Measurements from ENCODE around the gene NUP214. TPM values are rescaled to one million over a fixed set of nuclear protein-coding genes. Genes with fewer than 3 reads are reported as not detected.

NUP214 gene
- total RNA-seq, 1 experiment from 2014 or later = 34.9 TPM

DNA sequence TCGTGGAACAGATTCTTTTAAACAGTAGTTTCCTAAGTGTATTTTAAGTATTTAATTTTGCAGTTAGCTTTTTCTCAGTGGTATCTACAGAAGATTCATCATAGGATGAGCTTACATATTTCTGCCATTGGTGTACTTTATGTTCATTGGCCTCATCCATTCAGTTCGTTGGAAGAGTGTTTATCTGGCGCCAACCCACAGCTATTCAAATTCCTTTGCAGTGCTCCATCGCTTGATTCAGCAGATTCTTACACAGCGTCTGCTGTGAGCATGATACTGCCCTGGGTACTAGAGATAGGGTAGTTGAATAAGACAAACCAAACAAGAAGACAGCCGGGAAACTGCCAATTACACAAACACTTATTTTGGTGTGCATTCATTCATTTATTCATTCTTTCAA is 55.1 kb downstream of the NUP214 start:
- CTCF ChIA-PET = no interaction called here
- no peak overlapping the region for H3K27ac ChIP-seq (ENCODE audit: low read length)
- no peak for ATAC-seq

DNA sequence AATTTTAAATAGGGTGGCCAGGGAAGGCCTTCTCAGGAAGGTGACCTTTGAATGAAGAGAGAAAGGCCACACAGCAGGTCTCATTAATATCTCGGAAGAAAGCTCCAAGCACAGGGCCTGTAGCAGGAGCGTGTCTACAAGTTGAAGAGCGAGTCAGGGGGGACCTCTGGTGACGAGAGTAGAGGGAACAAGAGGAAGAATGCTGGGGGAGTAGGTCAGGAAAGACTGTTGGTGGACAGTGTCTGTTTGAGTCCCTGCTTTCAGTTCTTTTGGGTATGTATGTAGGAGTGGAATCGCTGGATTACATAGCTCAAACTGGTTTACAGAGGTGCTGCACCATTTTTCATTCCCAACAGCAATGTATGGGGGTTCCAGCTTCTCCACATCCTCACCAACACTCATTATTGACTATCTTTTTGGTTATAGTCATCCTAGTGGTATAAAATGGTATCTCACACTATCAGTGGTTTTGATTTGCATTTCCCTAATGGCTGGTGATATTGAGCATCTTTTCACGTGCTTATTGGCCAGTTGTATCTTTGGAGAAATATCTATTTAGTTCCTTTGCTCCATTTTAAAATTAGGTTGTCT is 55.8 kb downstream of the NUP214 start:
- Histone ChIP-seq H3K27ac (ENCODE audit: low read length) (no peak overlapping the region), H3K4me3 (ENCODE audit: low read depth in 2 of 2, low read length in 2 of 2) (no peak overlapping the region), H3K36me3 (ENCODE audit: control insufficient read depth, insufficient read depth, low read length) (peaks cover 6% of the 10 kb centered on the region; the same call in 1 of the 2 replicates), H3K27me3 (ENCODE audit: control insufficient read depth, insufficient read depth, low read length) (no peaks in the 10 kb centered on the region), H3K9me3 (ENCODE audit: control insufficient read depth, insufficient read depth, low read depth, low read length) (no peaks in the 10 kb centered on the region), H3K4me1 (ENCODE audit: control insufficient read depth, insufficient read depth, low read length) (no peaks in the 10 kb centered on the region)
- in situ Hi-C loops (cut with HindIII; ENCODE audit: low pct_unique_long_range_greater_than_20kb, low sequenced_read_pairs) = no loop called here
- DNase-seq (ENCODE audit: low read depth, low spot score) = no peak
- BruUV-seq (replicated peaks) = no TSS peak
- ATAC-seq = no peak
- ChIA-PET CTCF (no interaction called here), POLR2A (interaction anchor here (0.7 kb wide), 1 partner anchor 126 kb away, joined by 5 read pairs; no protein-coding TSS in a partner anchor)
- TF ChIP-seq, protein P1, sequence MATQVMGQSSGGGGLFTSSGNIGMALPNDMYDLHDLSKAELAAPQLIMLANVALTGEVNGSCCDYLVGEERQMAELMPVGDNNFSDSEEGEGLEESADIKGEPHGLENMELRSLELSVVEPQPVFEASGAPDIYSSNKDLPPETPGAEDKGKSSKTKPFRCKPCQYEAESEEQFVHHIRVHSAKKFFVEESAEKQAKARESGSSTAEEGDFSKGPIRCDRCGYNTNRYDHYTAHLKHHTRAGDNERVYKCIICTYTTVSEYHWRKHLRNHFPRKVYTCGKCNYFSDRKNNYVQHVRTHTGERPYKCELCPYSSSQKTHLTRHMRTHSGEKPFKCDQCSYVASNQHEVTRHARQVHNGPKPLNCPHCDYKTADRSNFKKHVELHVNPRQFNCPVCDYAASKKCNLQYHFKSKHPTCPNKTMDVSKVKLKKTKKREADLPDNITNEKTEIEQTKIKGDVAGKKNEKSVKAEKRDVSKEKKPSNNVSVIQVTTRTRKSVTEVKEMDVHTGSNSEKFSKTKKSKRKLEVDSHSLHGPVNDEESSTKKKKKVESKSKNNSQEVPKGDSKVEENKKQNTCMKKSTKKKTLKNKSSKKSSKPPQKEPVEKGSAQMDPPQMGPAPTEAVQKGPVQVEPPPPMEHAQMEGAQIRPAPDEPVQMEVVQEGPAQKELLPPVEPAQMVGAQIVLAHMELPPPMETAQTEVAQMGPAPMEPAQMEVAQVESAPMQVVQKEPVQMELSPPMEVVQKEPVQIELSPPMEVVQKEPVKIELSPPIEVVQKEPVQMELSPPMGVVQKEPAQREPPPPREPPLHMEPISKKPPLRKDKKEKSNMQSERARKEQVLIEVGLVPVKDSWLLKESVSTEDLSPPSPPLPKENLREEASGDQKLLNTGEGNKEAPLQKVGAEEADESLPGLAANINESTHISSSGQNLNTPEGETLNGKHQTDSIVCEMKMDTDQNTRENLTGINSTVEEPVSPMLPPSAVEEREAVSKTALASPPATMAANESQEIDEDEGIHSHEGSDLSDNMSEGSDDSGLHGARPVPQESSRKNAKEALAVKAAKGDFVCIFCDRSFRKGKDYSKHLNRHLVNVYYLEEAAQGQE (IDR thresholded peaks at IDR 0.05; ENCODE audit: insufficient read depth in 1 of 2, low read depth in 2 of 2, low read length in 1 of 2) = no peak
- TF ChIP-seq POLR2AphosphoS5 (IDR thresholded peaks at IDR 0.05; ENCODE audit: low read depth, low read length) (no peak), TCF7L2 (IDR thresholded peaks at IDR 0.05; ENCODE audit: low read depth, low read length) (no peak), SIN3A (IDR thresholded peaks at IDR 0.05; ENCODE audit: borderline replicate concordance, insufficient read depth, low read depth, low read length) (no peak)
- TF ChIP-seq, protein P2, sequence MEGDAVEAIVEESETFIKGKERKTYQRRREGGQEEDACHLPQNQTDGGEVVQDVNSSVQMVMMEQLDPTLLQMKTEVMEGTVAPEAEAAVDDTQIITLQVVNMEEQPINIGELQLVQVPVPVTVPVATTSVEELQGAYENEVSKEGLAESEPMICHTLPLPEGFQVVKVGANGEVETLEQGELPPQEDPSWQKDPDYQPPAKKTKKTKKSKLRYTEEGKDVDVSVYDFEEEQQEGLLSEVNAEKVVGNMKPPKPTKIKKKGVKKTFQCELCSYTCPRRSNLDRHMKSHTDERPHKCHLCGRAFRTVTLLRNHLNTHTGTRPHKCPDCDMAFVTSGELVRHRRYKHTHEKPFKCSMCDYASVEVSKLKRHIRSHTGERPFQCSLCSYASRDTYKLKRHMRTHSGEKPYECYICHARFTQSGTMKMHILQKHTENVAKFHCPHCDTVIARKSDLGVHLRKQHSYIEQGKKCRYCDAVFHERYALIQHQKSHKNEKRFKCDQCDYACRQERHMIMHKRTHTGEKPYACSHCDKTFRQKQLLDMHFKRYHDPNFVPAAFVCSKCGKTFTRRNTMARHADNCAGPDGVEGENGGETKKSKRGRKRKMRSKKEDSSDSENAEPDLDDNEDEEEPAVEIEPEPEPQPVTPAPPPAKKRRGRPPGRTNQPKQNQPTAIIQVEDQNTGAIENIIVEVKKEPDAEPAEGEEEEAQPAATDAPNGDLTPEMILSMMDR (IDR thresholded peaks at IDR 0.05) = no peak
- intact Hi-C loops (cut with micrococcal nuclease; ENCODE audit: unreplicated experiment) = no loop called here

More for the DNA sequence above, 55.1 kb downstream of the NUP214 start:
- no TSS peak for BruUV-seq (replicated peaks)
- H3K27me3 ChIP-seq (ENCODE audit: control insufficient read depth, insufficient read depth, low read length) = no peaks in the 10 kb centered on the region
- POLR2A ChIA-PET = interaction anchor here (0.7 kb wide), 1 partner anchor 127 kb away, joined by 5 read pairs; no protein-coding TSS in a partner anchor
- in situ Hi-C loops (cut with HindIII; ENCODE audit: low pct_unique_long_range_greater_than_20kb, low sequenced_read_pairs) = no loop called here
- TF ChIP-seq, protein P2 (IDR thresholded peaks at IDR 0.05) = no peak
- TF ChIP-seq TCF7L2 (IDR thresholded peaks at IDR 0.05; ENCODE audit: low read depth, low read length) (no peak), POLR2AphosphoS5 (IDR thresholded peaks at IDR 0.05; ENCODE audit: low read depth, low read length) (no peak), SIN3A (IDR thresholded peaks at IDR 0.05; ENCODE audit: borderline replicate concordance, insufficient read depth, low read depth, low read length) (no peak)
- TF ChIP-seq, protein P1 (IDR thresholded peaks at IDR 0.05; ENCODE audit: insufficient read depth in 1 of 2, low read depth in 2 of 2, low read length in 1 of 2) = no peak
- DNase-seq (ENCODE audit: low read depth, low spot score) = no peak
- H3K4me3 ChIP-seq (ENCODE audit: low read depth in 2 of 2, low read length in 2 of 2) = no peak overlapping the region
- peaks cover 7% of the 10 kb centered on the region; the same call in 1 of the 2 replicates for H3K36me3 ChIP-seq (ENCODE audit: control insufficient read depth, insufficient read depth, low read length)
- intact Hi-C loops (cut with micrococcal nuclease; ENCODE audit: unreplicated experiment) = no loop called here
- no peaks in the 10 kb centered on the region for H3K9me3 ChIP-seq (ENCODE audit: control insufficient read depth, insufficient read depth, low read depth, low read length)
- no peaks in the 10 kb centered on the region for H3K4me1 ChIP-seq (ENCODE audit: control insufficient read depth, insufficient read depth, low read length)

Data from Panc1 (cell line).